Measurements from ENCODE around the gene FBXW7.

The FBXW7 gene

GRCh38 chr4:152421576-152421975, 114.3 kb downstream of the FBXW7 start:
- no peak for DNase-seq

GRCh38 chr4:152419809-152420208, 116.1 kb downstream of the FBXW7 start:
- DNase-seq: no peak

- DNase-seq: no peak
Observed at GRCh38 chr4:152417673-152418072, 118.2 kb downstream of the FBXW7 start.

GRCh38 chr4:152415980-152416379, 119.9 kb downstream of the FBXW7 start:
- DNase-seq: no peak

- no peak for DNase-seq
Observed at GRCh38 chr4:152408514-152409327, 127.2 kb downstream of the FBXW7 start.

- no peak for DNase-seq
Observed at GRCh38 chr4:152401424-152401823, 134.5 kb downstream of the FBXW7 start.

- DNase-seq: no peak
Observed at GRCh38 chr4:152399246-152399645, 136.6 kb downstream of the FBXW7 start.

- DNase-seq: no peak
Observed at GRCh38 chr4:152398060-152398459, 137.8 kb downstream of the FBXW7 start.

- DNase-seq: no peak
Observed at GRCh38 chr4:152394791-152395190, 141.1 kb downstream of the FBXW7 start.

- no peak for DNase-seq
Observed at GRCh38 chr4:152392079-152392478, 143.8 kb downstream of the FBXW7 start.

GRCh38 chr4:152390216-152390615, 145.7 kb downstream of the FBXW7 start:
- no peak for DNase-seq

- no peak for DNase-seq
Observed at GRCh38 chr4:152389359-152389758, 146.5 kb downstream of the FBXW7 start.

GRCh38 chr4:152385551-152385950, 150.3 kb downstream of the FBXW7 start:
- no peak for DNase-seq

GRCh38 chr4:152382057-152382785, 153.7 kb downstream of the FBXW7 start:
- DNase-seq: no peak

GRCh38 chr4:152380919-152381318, 155.0 kb downstream of the FBXW7 start:
- no peak for DNase-seq

GRCh38 chr4:152380185-152380584, 155.7 kb downstream of the FBXW7 start:
- no peak for DNase-seq

GRCh38 chr4:152374606-152375285, 161.1 kb downstream of the FBXW7 start:
- DNase-seq: no peak

- DNase-seq: no peak
Observed at GRCh38 chr4:152374153-152374552, 161.7 kb downstream of the FBXW7 start.

GRCh38 chr4:152372444-152372843, 163.4 kb downstream of the FBXW7 start:
- DNase-seq: no peak

GRCh38 chr4:152369902-152370295, 166.0 kb downstream of the FBXW7 start:
- DNase-seq: no peak

- no peak for DNase-seq
Observed at GRCh38 chr4:152369203-152369901, 166.5 kb downstream of the FBXW7 start.

- no peak for DNase-seq
Observed at GRCh38 chr4:152368001-152368400, 167.9 kb downstream of the FBXW7 start.

- no peak for DNase-seq
Observed at GRCh38 chr4:152364883-152365282, 171.0 kb downstream of the FBXW7 start.

Measured in NCI-H2029 (cell line).